ENCODE measurements around the gene IL2RA.

The IL2RA gene

DNA sequence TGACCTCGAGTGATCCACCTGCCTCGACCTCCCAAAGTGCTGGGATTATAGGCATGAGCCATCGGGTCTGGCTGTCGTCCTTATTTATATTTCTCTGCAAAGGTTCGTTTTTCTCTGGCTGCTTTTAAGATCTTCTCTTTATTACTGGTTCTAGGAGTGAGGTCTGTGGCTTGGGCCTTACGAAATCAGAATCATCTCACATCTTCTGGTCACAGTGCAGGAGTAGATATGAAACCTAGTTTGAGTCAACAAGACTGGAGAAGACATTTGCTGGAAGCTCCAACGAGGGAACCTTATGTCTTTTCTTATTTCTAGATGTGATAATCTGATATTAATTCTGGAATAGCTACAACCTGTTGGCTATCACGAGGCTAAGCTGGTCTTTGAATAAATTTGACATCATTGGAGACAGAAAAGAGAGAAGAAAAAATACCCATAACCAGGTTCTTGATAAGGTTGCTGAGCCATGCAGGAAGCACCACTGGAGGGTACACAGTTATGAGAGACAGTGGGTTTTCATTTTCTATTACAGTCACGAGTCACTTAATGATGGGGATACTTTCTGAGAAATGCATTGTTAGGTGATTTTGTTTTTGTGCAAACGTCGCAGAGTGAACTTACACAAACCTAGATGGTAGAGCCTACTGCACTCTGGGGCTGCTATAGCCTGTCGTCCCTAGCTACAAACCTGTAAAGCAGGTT lies 59.2 kb downstream of the IL2RA start:
- TF ChIP-seq, protein P1, sequence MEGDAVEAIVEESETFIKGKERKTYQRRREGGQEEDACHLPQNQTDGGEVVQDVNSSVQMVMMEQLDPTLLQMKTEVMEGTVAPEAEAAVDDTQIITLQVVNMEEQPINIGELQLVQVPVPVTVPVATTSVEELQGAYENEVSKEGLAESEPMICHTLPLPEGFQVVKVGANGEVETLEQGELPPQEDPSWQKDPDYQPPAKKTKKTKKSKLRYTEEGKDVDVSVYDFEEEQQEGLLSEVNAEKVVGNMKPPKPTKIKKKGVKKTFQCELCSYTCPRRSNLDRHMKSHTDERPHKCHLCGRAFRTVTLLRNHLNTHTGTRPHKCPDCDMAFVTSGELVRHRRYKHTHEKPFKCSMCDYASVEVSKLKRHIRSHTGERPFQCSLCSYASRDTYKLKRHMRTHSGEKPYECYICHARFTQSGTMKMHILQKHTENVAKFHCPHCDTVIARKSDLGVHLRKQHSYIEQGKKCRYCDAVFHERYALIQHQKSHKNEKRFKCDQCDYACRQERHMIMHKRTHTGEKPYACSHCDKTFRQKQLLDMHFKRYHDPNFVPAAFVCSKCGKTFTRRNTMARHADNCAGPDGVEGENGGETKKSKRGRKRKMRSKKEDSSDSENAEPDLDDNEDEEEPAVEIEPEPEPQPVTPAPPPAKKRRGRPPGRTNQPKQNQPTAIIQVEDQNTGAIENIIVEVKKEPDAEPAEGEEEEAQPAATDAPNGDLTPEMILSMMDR (IDR thresholded peaks at IDR 0.05) = no peak

DNA sequence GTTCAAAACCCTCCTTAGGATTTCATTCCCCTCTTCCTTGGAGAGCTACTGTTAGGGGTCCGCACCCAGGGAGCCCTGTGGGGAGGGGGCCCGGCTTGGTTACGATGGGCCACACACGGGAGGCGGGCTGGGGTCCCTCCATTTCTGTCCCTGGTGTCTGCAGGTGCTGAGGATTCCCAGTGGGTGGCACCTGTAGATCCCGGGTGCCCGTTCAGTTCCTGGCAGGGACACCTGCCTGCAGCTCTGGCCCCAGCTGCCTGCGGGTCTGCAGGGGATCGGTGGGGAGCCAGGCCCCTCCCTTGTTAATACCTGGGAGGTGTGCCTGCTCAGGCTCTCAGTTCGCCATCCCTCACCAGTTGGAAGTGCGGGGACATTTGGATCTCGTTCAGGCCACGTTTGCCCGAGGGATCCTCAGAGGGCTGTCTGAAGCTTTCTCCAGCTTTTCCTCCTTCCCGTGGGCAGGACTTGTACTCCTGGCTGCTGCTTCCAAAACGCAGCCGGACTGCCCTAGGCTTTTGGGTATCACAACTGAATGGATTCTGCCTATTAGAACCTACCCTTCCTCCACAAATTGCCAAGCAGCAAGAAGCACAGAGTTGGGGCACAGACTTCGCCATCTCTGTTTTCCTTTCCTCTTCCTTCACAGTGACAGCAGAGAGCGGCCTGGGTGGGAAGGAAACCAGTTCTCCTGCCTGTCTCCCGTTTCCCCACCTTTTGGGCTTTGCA lies 62.6 kb downstream of the IL2RA start:
- TF ChIP-seq, protein P1 (IDR thresholded peaks at IDR 0.05) = no peak

DNA sequence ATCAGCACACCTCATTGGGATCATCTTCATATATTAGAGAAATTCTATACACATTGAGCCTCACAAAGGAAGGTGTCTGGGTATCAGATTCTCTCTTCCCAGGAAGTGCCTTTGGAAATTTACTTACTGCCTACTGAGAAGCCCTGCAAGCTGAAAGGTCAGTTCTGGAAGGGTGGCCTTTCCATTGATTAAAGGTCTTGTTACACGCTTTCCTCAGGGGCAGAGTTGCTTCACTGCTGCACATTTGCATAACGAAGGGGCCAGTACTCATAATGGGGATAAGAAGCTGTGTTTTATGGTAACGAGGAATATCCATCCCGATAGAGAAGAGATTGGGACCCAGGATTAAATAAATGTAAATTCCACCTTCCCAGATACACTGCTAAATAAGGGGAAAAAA lies 65.5 kb downstream of the IL2RA start:
- TF ChIP-seq, protein P1 (IDR thresholded peaks at IDR 0.05) = no peak

DNA sequence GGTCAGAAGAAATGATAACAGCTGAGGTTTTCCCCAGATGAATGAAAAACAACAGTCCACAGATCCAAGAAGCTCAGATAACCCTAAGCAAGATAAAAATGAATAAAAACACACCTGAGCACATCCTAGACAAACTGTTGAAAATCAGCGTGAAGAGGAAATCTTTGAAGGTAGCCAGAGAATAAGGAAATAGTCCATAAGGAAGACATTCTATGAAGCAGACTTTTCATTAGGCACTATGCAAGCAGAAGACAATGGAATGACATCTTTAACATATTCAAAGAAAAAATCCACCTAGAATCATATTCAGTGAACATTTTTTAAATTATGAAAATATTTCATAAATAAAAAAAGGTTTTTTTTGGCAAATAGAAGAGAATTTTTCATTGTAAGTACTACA lies 69.8 kb downstream of the IL2RA start:
- TF ChIP-seq, protein P1 (IDR thresholded peaks at IDR 0.05) = no peak

DNA sequence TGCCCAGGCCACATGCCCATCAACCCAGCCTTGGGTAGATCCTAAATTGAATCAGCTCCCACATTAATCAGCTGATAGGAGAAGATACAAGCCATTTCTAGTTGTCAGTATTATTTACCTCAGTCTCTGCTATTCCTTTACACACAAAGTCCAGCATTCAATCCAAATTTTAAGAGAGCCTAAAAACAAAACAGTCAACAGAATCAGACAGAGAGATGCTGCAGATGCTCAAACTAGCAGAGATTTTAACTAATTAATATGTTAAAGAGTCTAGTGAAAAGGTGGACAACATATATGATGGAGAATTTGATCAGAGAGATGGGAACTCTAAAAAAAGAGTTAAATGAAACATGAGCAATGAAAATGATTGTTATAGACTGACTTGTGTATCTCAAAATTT lies 70.5 kb downstream of the IL2RA start:
- TF ChIP-seq, protein P1 (IDR thresholded peaks at IDR 0.05) = no peak

DNA sequence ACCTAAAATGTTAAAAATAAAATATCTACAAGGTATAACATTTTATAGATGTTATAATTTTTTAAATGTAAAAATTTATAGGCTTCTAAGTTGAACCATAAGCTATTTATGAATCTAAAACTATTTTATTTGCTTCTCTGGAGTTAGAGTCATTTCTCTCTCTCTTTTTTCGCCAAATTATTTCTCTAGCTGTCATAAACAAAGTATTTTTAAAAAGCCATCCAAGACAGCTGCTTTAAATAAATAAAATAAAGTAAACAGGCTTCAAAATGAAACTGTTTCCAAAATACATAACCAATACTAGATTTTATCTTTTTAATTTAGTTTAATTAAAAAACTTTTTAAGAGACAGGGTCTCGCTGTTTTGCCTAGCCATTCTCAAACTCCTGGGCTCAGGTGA lies 72.4 kb downstream of the IL2RA start:
- TF ChIP-seq, protein P1 (IDR thresholded peaks at IDR 0.05) = no peak

DNA sequence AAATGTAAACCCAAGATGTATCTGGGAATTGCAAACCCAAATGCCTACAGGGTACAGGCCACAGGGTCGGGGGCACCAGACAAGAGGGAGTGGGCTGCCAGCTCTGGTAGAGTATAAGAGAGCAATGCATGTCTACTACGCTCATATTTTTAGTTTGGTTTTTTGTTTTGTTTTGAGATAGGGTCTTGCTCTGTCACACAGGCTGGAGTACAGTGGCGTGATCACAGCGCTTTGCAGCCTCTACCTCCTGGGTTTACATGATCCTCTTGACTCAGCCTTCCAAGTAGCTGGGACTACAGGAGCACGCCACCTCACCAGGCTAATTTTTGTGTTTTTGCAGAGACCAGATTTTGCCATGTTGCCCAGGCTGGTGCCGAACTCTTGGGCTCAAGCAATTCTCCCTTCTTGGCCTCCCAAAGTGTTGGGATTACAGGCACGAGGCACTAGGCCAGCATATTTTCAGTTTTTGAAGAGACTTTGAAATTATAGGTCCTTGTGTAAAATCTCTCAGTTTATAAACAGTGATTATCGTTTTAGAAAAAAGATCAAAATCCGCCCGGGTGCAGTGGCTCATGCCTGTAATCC lies 73.7 kb downstream of the IL2RA start:
- TF ChIP-seq, protein P1 (IDR thresholded peaks at IDR 0.05) = no peak
